GM12892 (cell line): ENCODE results near the gene PUS10.
"Not testable (repeated sequence)": the region's sequence is repeated elsewhere in the genome, so short reads cannot be mapped to it uniquely, and the experiment has no call there.

Experiments
- DNase-seq: peaks from one replicate; pipeline ENCODE4 v3.0.0; 2011; ENCODE audit not compliant: insufficient read length
- FAIRE-seq: peaks from 2 replicates; lab custom pipeline; 2011; peaks lifted over from hg19 to GRCh38; lab: Jason Lieb, UNC
- POLR2A ChIP-seq: IDR thresholded peaks from 2 replicates; pipeline ENCODE4 v1.6.1; 2011; ENCODE audit warnings: low read depth, low read length, control low read depth
- POLR2AphosphoS5 ChIP-seq: IDR thresholded peaks from 2 replicates; pipeline ENCODE4 v1.6.1; 2011; ENCODE audit warnings: low read depth, low read length, control low read depth
- TAF1 ChIP-seq: IDR thresholded peaks from 2 replicates; pipeline ENCODE4 v1.6.1; 2011; ENCODE audit warnings: low read depth, mild to moderate bottlenecking, control low read depth, low read length, borderline replicate concordance

The PUS10 gene

GRCh38 chr2:61006486-61007105 lies 11.5 kb downstream of the PUS10 start:
- FAIRE-seq: no peak
- DNase-seq: no peak
- TF ChIP-seq POLR2A: no peak
- no peak for TF ChIP-seq POLR2AphosphoS5
- no peak for TF ChIP-seq TAF1

- no peak for TF ChIP-seq POLR2A
- TF ChIP-seq TAF1: no peak
- no peak for TF ChIP-seq POLR2AphosphoS5
- FAIRE-seq (no peak), DNase-seq (no peak)
Observed at GRCh38 chr2:61005736-61006135, 12.3 kb downstream of the PUS10 start.

GRCh38 chr2:60998628-60999545 lies 19.2 kb downstream of the PUS10 start:
- FAIRE-seq (peak; percentile 92), DNase-seq (peak; percentile 19)
- TF ChIP-seq POLR2A (no peak), POLR2AphosphoS5 (no peak), TAF1 (no peak)

- no peak for DNase-seq
- peak; percentile 38 for FAIRE-seq
- no peak for TF ChIP-seq POLR2AphosphoS5
- no peak for TF ChIP-seq TAF1
- no peak for TF ChIP-seq POLR2A
Observed at GRCh38 chr2:60994131-60994530, 23.9 kb downstream of the PUS10 start.

- no peak for TF ChIP-seq POLR2AphosphoS5
- no peak for TF ChIP-seq TAF1
- no peak for TF ChIP-seq POLR2A
- FAIRE-seq: peak; percentile 95
- DNase-seq: no peak
Observed at GRCh38 chr2:60992985-60993392, 25.1 kb downstream of the PUS10 start.

- FAIRE-seq (no peak), DNase-seq (no peak)
- no peak for TF ChIP-seq POLR2A
- TF ChIP-seq POLR2AphosphoS5: no peak
- TF ChIP-seq TAF1: no peak
Observed at GRCh38 chr2:60991644-60992043, 26.4 kb downstream of the PUS10 start.

GRCh38 chr2:60989259-60989658 lies 28.8 kb downstream of the PUS10 start:
- FAIRE-seq (peak; percentile 69), DNase-seq (no peak)
- TF ChIP-seq POLR2A: no peak
- no peak for TF ChIP-seq TAF1
- no peak for TF ChIP-seq POLR2AphosphoS5

- peak; percentile 82 for FAIRE-seq
- not testable (repeated sequence) for DNase-seq
Observed at GRCh38 chr2:60987656-60988055, 30.4 kb downstream of the PUS10 start.

GRCh38 chr2:60987041-60987440 lies 31.0 kb downstream of the PUS10 start:
- peak; percentile 67 for FAIRE-seq
- TF ChIP-seq POLR2AphosphoS5: no peak
- TF ChIP-seq TAF1: no peak
- no peak for TF ChIP-seq POLR2A
- DNase-seq: no peak

GRCh38 chr2:60984720-60985119 lies 33.3 kb downstream of the PUS10 start:
- TF ChIP-seq TAF1: no peak
- no peak for TF ChIP-seq POLR2A
- no peak for TF ChIP-seq POLR2AphosphoS5
- peak; percentile 90 for FAIRE-seq
- no peak for DNase-seq

GRCh38 chr2:60982066-60982465 lies 36.0 kb downstream of the PUS10 start:
- FAIRE-seq, DNase-seq: not testable (repeated sequence)

GRCh38 chr2:60980071-60980815 lies 37.8 kb downstream of the PUS10 start:
- FAIRE-seq (peak; percentile 81), DNase-seq (no peak)
- TF ChIP-seq POLR2A (no peak), POLR2AphosphoS5 (no peak), TAF1 (no peak)
